K562 (cell line): ENCODE results near the gene PAK1IP1. TPM values are rescaled to one million over a fixed set of nuclear protein-coding genes. Genes with fewer than 3 reads are reported as not detected.

ENCODE experiments used
- BACH1 ChIP-seq: fragments of 200-800 bp; sonication (Bioruptor generic); IDR thresholded peaks from 2 replicates; pipeline ENCODE4 v1.6.1; 2016; ENCODE audit warnings: missing genetic modification characterization, missing compliant biosample characterization
- BHLHE40 ChIP-seq: IDR thresholded peaks from 2 replicates; pipeline ENCODE4 v1.6.1; 2011; ENCODE audit warnings: low read length, improper control_type of control experiment
- HNRNPL ChIP-seq: fragments of 200-400 bp; formaldehyde crosslinking; IDR thresholded peaks from 2 replicates; pipeline ENCODE4 v1.6.1; 2017; ENCODE audit warnings: low read depth, mild to moderate bottlenecking, low read length
- KDM2B ChIP-seq: fragments of 250-450 bp; sonication (Bioruptor Pico); IDR thresholded peaks from 2 replicates; pipeline ENCODE4 v1.8.0; 2021; ENCODE audit warnings: mild to moderate bottlenecking, moderate library complexity
- MEIS2 ChIP-seq: fragments of 450-650 bp; IDR thresholded peaks from 2 replicates; pipeline ENCODE4 v1.6.1; 2014; ENCODE audit warnings: mild to moderate bottlenecking; ENCODE audit not compliant: partially characterized antibody
- MXD1 ChIP-seq: fragments of 250-450 bp; sonication (Bioruptor Pico); IDR thresholded peaks from 2 replicates; pipeline ENCODE4 v1.8.0; 2021; ENCODE audit warnings: borderline replicate concordance, mild to moderate bottlenecking, moderate library complexity; ENCODE audit not compliant: poor library complexity, severe bottlenecking
- PML ChIP-seq: IDR thresholded peaks from 2 replicates; pipeline ENCODE4 v1.6.1; 2012; ENCODE audit warnings: low read length, inconsistent platforms
- PTTG1 ChIP-seq: fragments of 450-650 bp; IDR thresholded peaks from 2 replicates; pipeline ENCODE4 v1.6.1; 2016; ENCODE audit warnings: low read depth, mild to moderate bottlenecking, missing genetic modification characterization, missing compliant biosample characterization
- SMAD4 ChIP-seq: fragments of 250-450 bp; sonication (Bioruptor Pico); conservative IDR thresholded peaks from 2 replicates; pipeline ENCODE4 v1.8.0; 2021; ENCODE audit warnings: inconsistent platforms, mild to moderate bottlenecking, moderate library complexity
- SUPT5H ChIP-seq: fragments of 450-650 bp; IDR thresholded peaks from 2 replicates; pipeline ENCODE4 v1.6.1; 2016
- ZFP91 ChIP-seq: sonication (generic); formaldehyde crosslinking; IDR thresholded peaks from 2 replicates; pipeline ENCODE4 v1.8.0; 2022; ENCODE audit warnings: mild to moderate bottlenecking, missing genetic modification reagents
- ZNF609 ChIP-seq: sonication (generic); formaldehyde crosslinking; IDR thresholded peaks from 2 replicates; pipeline ENCODE4 v1.8.1; 2023; ENCODE audit warnings: missing genetic modification reagents, mild to moderate bottlenecking, borderline replicate concordance
- ZNF655 ChIP-seq: fragments of 250-450 bp; sonication (Bioruptor Pico); IDR thresholded peaks from 2 replicates; pipeline ENCODE4 v1.5.0; 2021
- ZSCAN32 ChIP-seq: fragments of 450-650 bp; formaldehyde crosslinking; IDR thresholded peaks from 2 replicates; pipeline ENCODE4 v1.4.0; 2020; ENCODE audit warnings: mild to moderate bottlenecking, moderate library complexity
- polyA plus RNA-seq, 8 experiments: library from polyadenylated mRNA; depleted of rRNA in 4 of 8; stranded (reverse) in 5 of 8; unstranded in 3 of 8; fragments of >200 nt; fragmentation: Nextera tagmentation in 2 of 8; fragmentation: Illumina TruSeq in 1 of 8; extraction: Ambion mirVana in 2 of 8; extraction: Trizol in 1 of 8; gene quantifications; 2 replicates each; pipeline versions ENCODE4 v1.2.1 to v1.2.3, GENCODE V29; 2011 to 2014; ENCODE audit warnings: inconsistent platforms in 1 of 8, missing spikeins in 1 of 8
- total RNA-seq, 7 experiments: library from RNA; depleted of rRNA in 6 of 7; stranded (reverse); fragments of >200 nt in 6 of 7; fragmentation: Illumina TruSeq in 2 of 7; extraction: Trizol in 2 of 7; gene quantifications; 2 replicates each; pipeline versions ENCODE4 v1.2.1 to v1.2.3, GENCODE V29; 2011 to 2021; ENCODE audit warnings: low replicate concordance in 1 of 7

The PAK1IP1 gene
- total and polyA plus RNA-seq, 9 of the 15 experiments (the other 6 are each of a cell fraction or from before 2014, with no cell fraction given) = 50.0 to 200 (median 87.0) TPM

GRCh38 chr6:10722820-10723566 lies 28.2 kb downstream of the PAK1IP1 start, which contains the start of gene TMEM14C (continued):
- TF ChIP-seq MXD1 (CRISPR knock-in tag) (peak; percentile 35), ZNF609 (CRISPR knock-in tag) (no peak), PTTG1 (tag) (no peak), KDM2B (no peak; the same call in 1 of the 2 replicates), SMAD4 (peak; percentile 47), SUPT5H (peak; percentile 95), ZSCAN32 (no peak), MEIS2 (no peak), BACH1 (tag) (no peak), ZFP91 (CRISPR knock-in tag) (no peak), PML (peak; percentile 65), ZNF655 (no peak), BHLHE40 (peak; percentile 80), HNRNPL (no peak)
- TF ChIP-seq, all 486 proteins: peak for 161
